ENCODE measurements around the gene SMIM24. TPM values are rescaled to one million over a fixed set of nuclear protein-coding genes. Genes with fewer than 3 reads are reported as not detected.
A peak's percentile ranks its signal among the peaks of the same experiment; 100 is the strongest.

Gene SMIM24
- total and polyA plus RNA-seq, 9 of the 15 experiments (the other 6 are each of a cell fraction or from before 2014, with no cell fraction given) = 0.45 to 12.3 (median 1.4) TPM; not detected in 1

DNA sequence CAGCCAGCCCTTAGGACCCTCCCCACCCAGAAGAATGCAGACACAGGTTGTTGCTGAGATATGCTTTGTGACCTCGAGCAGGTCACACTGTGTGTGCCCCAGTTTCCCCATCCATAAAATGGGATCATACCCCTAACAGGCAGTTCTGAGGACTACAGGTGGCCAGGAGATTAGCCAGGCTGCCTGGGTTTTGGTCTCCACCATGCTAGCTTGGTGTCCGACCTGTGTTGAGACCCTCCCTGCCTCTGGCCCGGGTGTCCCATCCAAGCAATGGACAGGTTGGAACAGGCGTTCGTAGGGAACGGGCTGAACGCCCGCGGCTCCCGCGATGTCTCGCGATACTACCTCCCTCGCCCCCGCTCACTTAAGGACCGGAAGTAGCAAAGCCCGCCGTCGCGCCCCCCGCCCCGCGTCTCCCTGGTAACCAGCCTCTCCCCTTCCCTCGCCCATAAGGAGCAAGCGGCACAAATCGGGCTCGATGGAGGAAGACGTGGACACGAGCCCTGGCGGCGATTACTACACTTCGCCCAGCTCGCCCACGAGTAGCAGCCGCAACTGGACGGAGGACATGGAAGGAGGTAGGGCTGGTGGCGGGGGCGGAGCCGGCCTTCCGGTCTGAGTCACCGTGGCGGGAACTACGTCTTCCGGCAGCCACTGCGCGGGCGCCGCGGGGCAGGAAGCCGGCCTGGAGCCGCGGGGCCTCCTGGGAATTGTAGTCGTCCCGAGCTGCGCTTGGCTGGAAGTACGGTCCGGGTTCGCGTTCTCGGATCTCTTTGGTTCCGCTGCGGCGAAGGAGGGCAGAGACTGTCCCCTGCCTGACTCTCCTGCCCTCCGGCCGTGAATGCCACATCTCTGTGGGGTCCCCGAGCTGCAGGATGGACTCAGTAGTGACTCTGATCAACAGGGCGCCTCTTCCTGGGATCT, 45.4 kb downstream of the SMIM24 start (continued):
- TF ChIP-seq MITF (IDR thresholded peaks at IDR 0.05) (no peak), ZNF586 (CRISPR knock-in tag; conservative IDR thresholded peaks at IDR 0.05) (no peak), MBD1 (CRISPR knock-in tag; IDR thresholded peaks at IDR 0.05) (no peak), ZNF3 (CRISPR knock-in tag; IDR thresholded peaks at IDR 0.05) (no peak), ASH1L (IDR thresholded peaks at IDR 0.05; ENCODE audit: borderline replicate concordance, low read depth, partially characterized antibody) (peak; percentile 56), HDAC6 (IDR thresholded peaks at IDR 0.05; ENCODE audit: low read depth, low read length) (0 out of 2 replicates have a peak, but pooled peaks have one; percentile 59), CBX1 (IDR thresholded peaks at IDR 0.05; ENCODE audit: low read depth) (peak; percentile 95), RBM25 (IDR thresholded peaks at IDR 0.05; ENCODE audit: low read depth, low read length, severe bottlenecking) (peak; percentile 92), POLR2G (IDR thresholded peaks at IDR 0.05; ENCODE audit: low read depth, low read length) (peak; percentile 94), ZEB2 (IDR thresholded peaks at IDR 0.05) (peak; percentile 97), ZNF699 (CRISPR knock-in tag; IDR thresholded peaks at IDR 0.05; ENCODE audit: insufficient replicate concordance) (no peak), TRIM28 (IDR thresholded peaks at IDR 0.05) (no peak)
- TF ChIP-seq, protein P1, sequence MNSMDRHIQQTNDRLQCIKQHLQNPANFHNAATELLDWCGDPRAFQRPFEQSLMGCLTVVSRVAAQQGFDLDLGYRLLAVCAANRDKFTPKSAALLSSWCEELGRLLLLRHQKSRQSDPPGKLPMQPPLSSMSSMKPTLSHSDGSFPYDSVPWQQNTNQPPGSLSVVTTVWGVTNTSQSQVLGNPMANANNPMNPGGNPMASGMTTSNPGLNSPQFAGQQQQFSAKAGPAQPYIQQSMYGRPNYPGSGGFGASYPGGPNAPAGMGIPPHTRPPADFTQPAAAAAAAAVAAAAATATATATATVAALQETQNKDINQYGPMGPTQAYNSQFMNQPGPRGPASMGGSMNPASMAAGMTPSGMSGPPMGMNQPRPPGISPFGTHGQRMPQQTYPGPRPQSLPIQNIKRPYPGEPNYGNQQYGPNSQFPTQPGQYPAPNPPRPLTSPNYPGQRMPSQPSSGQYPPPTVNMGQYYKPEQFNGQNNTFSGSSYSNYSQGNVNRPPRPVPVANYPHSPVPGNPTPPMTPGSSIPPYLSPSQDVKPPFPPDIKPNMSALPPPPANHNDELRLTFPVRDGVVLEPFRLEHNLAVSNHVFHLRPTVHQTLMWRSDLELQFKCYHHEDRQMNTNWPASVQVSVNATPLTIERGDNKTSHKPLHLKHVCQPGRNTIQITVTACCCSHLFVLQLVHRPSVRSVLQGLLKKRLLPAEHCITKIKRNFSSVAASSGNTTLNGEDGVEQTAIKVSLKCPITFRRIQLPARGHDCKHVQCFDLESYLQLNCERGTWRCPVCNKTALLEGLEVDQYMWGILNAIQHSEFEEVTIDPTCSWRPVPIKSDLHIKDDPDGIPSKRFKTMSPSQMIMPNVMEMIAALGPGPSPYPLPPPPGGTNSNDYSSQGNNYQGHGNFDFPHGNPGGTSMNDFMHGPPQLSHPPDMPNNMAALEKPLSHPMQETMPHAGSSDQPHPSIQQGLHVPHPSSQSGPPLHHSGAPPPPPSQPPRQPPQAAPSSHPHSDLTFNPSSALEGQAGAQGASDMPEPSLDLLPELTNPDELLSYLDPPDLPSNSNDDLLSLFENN (IDR thresholded peaks at IDR 0.05; ENCODE audit: low read depth in 2 of 2, low read length in 2 of 2) = no peak
- TF ChIP-seq, protein P2, sequence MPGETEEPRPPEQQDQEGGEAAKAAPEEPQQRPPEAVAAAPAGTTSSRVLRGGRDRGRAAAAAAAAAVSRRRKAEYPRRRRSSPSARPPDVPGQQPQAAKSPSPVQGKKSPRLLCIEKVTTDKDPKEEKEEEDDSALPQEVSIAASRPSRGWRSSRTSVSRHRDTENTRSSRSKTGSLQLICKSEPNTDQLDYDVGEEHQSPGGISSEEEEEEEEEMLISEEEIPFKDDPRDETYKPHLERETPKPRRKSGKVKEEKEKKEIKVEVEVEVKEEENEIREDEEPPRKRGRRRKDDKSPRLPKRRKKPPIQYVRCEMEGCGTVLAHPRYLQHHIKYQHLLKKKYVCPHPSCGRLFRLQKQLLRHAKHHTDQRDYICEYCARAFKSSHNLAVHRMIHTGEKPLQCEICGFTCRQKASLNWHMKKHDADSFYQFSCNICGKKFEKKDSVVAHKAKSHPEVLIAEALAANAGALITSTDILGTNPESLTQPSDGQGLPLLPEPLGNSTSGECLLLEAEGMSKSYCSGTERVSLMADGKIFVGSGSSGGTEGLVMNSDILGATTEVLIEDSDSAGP (CRISPR knock-in tag; IDR thresholded peaks at IDR 0.05) = no peak; the same call in 1 of the 2 replicates
- TF ChIP-seq, protein P3, sequence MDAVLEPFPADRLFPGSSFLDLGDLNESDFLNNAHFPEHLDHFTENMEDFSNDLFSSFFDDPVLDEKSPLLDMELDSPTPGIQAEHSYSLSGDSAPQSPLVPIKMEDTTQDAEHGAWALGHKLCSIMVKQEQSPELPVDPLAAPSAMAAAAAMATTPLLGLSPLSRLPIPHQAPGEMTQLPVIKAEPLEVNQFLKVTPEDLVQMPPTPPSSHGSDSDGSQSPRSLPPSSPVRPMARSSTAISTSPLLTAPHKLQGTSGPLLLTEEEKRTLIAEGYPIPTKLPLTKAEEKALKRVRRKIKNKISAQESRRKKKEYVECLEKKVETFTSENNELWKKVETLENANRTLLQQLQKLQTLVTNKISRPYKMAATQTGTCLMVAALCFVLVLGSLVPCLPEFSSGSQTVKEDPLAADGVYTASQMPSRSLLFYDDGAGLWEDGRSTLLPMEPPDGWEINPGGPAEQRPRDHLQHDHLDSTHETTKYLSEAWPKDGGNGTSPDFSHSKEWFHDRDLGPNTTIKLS (IDR thresholded peaks at IDR 0.05; ENCODE audit: borderline replicate concordance, low read depth) = peak; percentile 95
